MM.1S (cell line): ENCODE results near the gene LAMA3.

Source experiments
- DNase-seq: peaks from one replicate; pipeline ENCODE4 v3.0.0-alpha.2; 2015
- H2AFZ ChIP-seq: fragments of 300-600 bp; sonication (generic); 2 replicates; pipeline ENCODE4 v1.6.0; 2016; ENCODE audit warnings: antibody characterized with exemption, low read length
- H3F3A ChIP-seq: fragments of 300-600 bp; sonication (generic); 2 replicates; pipeline ENCODE4 v1.6.1; 2016; ENCODE audit warnings: mild to moderate bottlenecking, antibody characterized with exemption, low read length, moderate library complexity, mixed read lengths; ENCODE audit not compliant: insufficient read depth
- H3K27ac ChIP-seq: fragments of 300-600 bp; sonication (generic); 2 replicates; pipeline ENCODE4 v1.5.1; 2016; ENCODE audit warnings: mild to moderate bottlenecking, low read length
- H3K27me3 ChIP-seq: fragments of 300-600 bp; sonication (generic); replicated peaks from 2 replicates; pipeline ENCODE4 v1.6.0; 2016; ENCODE audit warnings: low read length; ENCODE audit not compliant: insufficient read depth
- H3K36me3 ChIP-seq: fragments of 300-600 bp; sonication (generic); replicated peaks from 2 replicates; pipeline ENCODE4 v1.6.1; 2016; ENCODE audit warnings: mild to moderate bottlenecking, low read length, mixed read lengths; ENCODE audit not compliant: insufficient read depth
- H3K4me1 ChIP-seq: fragments of 300-600 bp; sonication (generic); 2 replicates; pipeline ENCODE4 v1.6.1; 2016; ENCODE audit warnings: low read length, mixed read lengths
- H3K4me2 ChIP-seq: fragments of 300-600 bp; sonication (generic); 2 replicates; pipeline ENCODE4 v1.6.0; 2016; ENCODE audit warnings: low read depth, low read length
- H3K4me3 ChIP-seq: fragments of 300-600 bp; sonication (generic); 2 replicates; pipeline ENCODE4 v1.5.1; 2016; ENCODE audit warnings: low read length, mixed read lengths
- H3K79me2 ChIP-seq: fragments of 300-600 bp; sonication (generic); 2 replicates; pipeline ENCODE4 v1.6.1; 2016; ENCODE audit warnings: mixed run types, low read length, mixed read lengths
- H3K9ac ChIP-seq: fragments of 300-600 bp; sonication (generic); 2 replicates; pipeline ENCODE4 v1.6.1; 2016; ENCODE audit warnings: low read length, mixed read lengths
- H3K9me2 ChIP-seq: fragments of 300-600 bp; sonication (generic); replicated peaks from 2 replicates; pipeline ENCODE4 v1.6.1; 2016; ENCODE audit warnings: mild to moderate bottlenecking, low read length, mixed read lengths; ENCODE audit not compliant: insufficient read depth
- H3K9me3 ChIP-seq: fragments of 300-600 bp; sonication (generic); replicated peaks from 2 replicates; pipeline ENCODE4 v1.6.1; 2016; ENCODE audit warnings: mild to moderate bottlenecking, low read length, mixed read lengths; ENCODE audit not compliant: insufficient read depth
- H4K20me1 ChIP-seq: fragments of 300-600 bp; sonication (generic); 2 replicates; pipeline ENCODE4 v1.6.1; 2016; ENCODE audit warnings: mild to moderate bottlenecking, low read length, moderate library complexity, mixed read lengths; ENCODE audit not compliant: insufficient read depth
- CTCF ChIP-seq: fragments of 300-600 bp; sonication (generic); IDR thresholded peaks from 2 replicates; pipeline ENCODE4 v1.5.1; 2016; ENCODE audit warnings: antibody characterized with exemption, low read length, mixed read lengths
- EZH2 ChIP-seq: fragments of 300-600 bp; sonication (generic); optimal IDR thresholded peaks from 2 replicates; pipeline ENCODE3; 2017; ENCODE audit warnings: low read depth, mild to moderate bottlenecking, antibody characterized with exemption, low read length, mixed read lengths
- EZH2phosphoT487 ChIP-seq: fragments of 300-600 bp; sonication (generic); IDR thresholded peaks from 2 replicates; pipeline ENCODE4 v1.6.1; 2018; ENCODE audit warnings: antibody characterized with exemption, low read length

LAMA3 gene

DNA sequence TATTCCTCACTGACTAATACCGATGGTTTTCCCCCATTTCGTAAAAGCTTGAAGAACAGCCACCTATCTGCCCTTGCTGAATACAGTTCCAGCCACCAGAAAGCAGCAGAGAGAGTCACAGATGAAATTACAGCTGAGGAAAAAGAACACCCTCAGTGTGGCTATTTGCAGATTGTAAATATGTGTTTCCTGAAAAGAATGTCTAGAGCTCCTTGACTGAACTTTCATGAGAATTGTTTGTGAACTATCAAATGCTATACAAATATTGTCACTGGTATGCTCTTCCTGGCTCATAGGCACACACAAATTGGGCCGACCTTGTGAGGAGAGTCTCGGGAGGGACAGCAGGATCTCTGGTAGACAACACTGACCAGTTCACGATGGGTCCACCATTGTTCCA lies 267.2 kb downstream of the LAMA3 start:
- Histone ChIP-seq H3K9me3 (no peaks in the 10 kb centered on the region), H3F3A (no peaks in the 10 kb centered on the region), H3K79me2 (no peaks in the 10 kb centered on the region), H3K4me1 (no peaks in the 10 kb centered on the region), H4K20me1 (no peaks in the 10 kb centered on the region), H3K4me3 (no peak overlapping the region), H3K27ac (no peak overlapping the region), H3K9me2 (no peaks in the 10 kb centered on the region), H3K4me2 (no peak overlapping the region), H2AFZ (no peak overlapping the region), H3K27me3 (no peaks in the 10 kb centered on the region), H3K9ac (no peak overlapping the region), H3K36me3 (no peaks in the 10 kb centered on the region)
- no peak for DNase-seq
- TF ChIP-seq EZH2 (no peak), CTCF (no peak), EZH2phosphoT487 (no peak)

DNA sequence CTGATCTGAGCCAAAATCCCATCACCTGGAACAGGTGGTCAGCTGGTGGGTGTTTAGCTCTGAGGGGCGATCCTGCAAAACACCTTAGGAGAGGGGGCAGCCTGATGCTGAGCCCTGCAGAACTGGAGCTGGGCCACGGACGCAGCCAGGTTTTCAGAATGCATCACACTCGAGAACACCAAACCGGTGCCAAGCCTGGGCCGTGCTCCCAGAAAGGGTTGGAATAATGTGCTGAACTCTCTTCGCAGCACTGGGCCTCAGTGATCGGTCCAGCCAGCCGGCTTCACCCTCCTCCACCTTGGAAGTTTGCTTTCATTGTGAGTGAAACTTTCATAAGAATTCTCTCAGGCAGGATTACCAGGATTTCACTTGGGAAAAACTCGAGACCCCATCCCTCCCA lies 268.8 kb downstream of the LAMA3 start:
- Histone ChIP-seq H3K27ac (no peak overlapping the region), H3K27me3 (no peaks in the 10 kb centered on the region), H3K9me2 (no peaks in the 10 kb centered on the region), H3K36me3 (no peaks in the 10 kb centered on the region), H3K4me1 (no peaks in the 10 kb centered on the region), H3F3A (no peaks in the 10 kb centered on the region), H3K4me2 (no peak overlapping the region), H3K79me2 (no peaks in the 10 kb centered on the region), H3K4me3 (no peak overlapping the region), H3K9ac (no peak overlapping the region), H3K9me3 (no peaks in the 10 kb centered on the region), H4K20me1 (no peaks in the 10 kb centered on the region), H2AFZ (no peak overlapping the region)
- DNase-seq: no peak
- TF ChIP-seq EZH2phosphoT487 (no peak), EZH2 (no peak), CTCF (no peak)

GRCh38 chr18:23963443-23964165 lies 274.4 kb downstream of the LAMA3 start:
- H3K9me2 ChIP-seq: no peaks in the 10 kb centered on the region
- H3F3A ChIP-seq: no peaks in the 10 kb centered on the region
- no peaks in the 10 kb centered on the region for H3K9me3 ChIP-seq
- H3K4me1 ChIP-seq: no peaks in the 10 kb centered on the region
- no peaks in the 10 kb centered on the region for H4K20me1 ChIP-seq
- no peaks in the 10 kb centered on the region for H3K36me3 ChIP-seq
- TF ChIP-seq EZH2phosphoT487 (no peak), EZH2 (no peak), CTCF (no peak)
- H3K27me3 ChIP-seq: no peaks in the 10 kb centered on the region
- H3K27ac ChIP-seq: no peak overlapping the region
- H2AFZ ChIP-seq: no peak overlapping the region
- H3K79me2 ChIP-seq: no peaks in the 10 kb centered on the region
- no peak for DNase-seq
- no peak overlapping the region for H3K4me3 ChIP-seq
- H3K4me2 ChIP-seq: no peak overlapping the region
- no peak overlapping the region for H3K9ac ChIP-seq
